Body of pancreas (tissue), 4 donors: Measurements from ENCODE around the gene MRTFB.

Source experiments
- POLR2A ChIP-seq, 3 donors: fragments of 450-650 bp; IDR thresholded peaks; one replicate each; pipeline ENCODE4 v1.6.1; 2016; ENCODE audit warnings: antibody characterized with exemption in 3 of 3, mild to moderate bottlenecking in 2 of 3
- TF ChIP-seq, protein P1 (sequence below), 7 experiments: fragments of 450-650 bp in 4 of 7; fragments of 200-600 bp in 3 of 7; sonication (generic) in 3 of 7; IDR thresholded peaks; one replicate each; pipeline ENCODE4 v1.5.1; 2016 to 2019; ENCODE audit warnings: antibody characterized with exemption in 7 of 7

DNA sequence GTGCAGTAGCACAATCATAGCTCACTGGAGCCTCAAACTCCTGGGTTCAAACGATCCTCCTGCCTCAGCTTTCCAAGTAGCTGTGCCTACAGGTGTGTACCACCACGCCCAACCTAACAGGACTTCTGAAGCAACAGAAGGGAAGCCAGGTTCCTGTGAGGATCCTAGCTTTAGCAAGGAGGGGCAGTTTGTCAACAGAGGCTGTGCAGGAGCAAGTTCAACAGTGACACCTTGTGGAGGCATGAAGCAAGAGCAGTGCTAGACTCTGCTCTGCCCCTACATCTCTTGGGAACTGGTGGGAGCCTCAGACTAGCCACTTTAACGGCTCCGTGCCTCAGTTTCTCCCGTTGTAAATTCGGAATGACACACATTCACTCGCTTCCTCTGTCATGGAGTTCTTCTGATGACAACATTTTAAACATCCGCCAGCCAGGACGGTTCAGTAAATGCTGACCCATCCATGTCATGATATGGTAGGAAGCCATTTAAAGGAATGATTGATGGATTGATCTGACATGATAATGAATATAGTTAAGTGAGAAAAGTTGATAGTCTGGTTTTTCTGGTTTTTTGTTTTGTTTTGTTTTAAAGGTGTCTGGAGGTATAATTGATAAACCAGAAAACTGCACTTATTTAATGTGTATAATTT, 218.7 kb downstream of the MRTFB start:
- TF ChIP-seq, protein P1, sequence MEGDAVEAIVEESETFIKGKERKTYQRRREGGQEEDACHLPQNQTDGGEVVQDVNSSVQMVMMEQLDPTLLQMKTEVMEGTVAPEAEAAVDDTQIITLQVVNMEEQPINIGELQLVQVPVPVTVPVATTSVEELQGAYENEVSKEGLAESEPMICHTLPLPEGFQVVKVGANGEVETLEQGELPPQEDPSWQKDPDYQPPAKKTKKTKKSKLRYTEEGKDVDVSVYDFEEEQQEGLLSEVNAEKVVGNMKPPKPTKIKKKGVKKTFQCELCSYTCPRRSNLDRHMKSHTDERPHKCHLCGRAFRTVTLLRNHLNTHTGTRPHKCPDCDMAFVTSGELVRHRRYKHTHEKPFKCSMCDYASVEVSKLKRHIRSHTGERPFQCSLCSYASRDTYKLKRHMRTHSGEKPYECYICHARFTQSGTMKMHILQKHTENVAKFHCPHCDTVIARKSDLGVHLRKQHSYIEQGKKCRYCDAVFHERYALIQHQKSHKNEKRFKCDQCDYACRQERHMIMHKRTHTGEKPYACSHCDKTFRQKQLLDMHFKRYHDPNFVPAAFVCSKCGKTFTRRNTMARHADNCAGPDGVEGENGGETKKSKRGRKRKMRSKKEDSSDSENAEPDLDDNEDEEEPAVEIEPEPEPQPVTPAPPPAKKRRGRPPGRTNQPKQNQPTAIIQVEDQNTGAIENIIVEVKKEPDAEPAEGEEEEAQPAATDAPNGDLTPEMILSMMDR (IDR thresholded peaks at IDR 0.05): peak in 4 of 7 experiments; percentile 24 to 42 (median 38)
- TF ChIP-seq POLR2A (IDR thresholded peaks at IDR 0.05): no peak
